Inflammatory macrophage (primary cell): ENCODE results near the gene FBXO30.
A peak's percentile ranks its signal among the peaks of the same experiment; 100 is the strongest.

Source experiments
- DNase-seq, 2 donors: peaks; one replicate each; pipeline ENCODE4 v3.0.0-alpha.2; 2020 to 2022

FBXO30 gene

DNA sequence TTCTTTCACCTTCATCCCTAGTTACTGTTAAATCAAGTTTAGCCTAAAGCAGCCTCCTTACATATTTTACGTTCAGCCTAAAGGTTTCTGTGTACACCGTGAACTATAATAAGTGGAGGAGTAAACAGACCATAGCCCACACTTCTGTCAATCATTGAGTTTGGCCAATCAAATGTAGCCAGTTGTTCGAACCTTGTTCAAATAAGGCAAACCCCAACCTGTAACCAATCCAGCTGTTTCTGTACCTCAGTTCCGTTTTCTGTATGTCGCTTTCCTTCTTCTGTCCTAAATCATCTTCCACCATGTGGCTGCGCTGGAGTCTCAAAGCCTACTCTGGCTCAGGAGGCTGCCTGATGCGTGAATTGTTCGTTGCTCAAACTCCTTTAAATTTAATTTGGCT lies 1.8 kb upstream of the FBXO30 start:
- no peak for DNase-seq

DNA sequence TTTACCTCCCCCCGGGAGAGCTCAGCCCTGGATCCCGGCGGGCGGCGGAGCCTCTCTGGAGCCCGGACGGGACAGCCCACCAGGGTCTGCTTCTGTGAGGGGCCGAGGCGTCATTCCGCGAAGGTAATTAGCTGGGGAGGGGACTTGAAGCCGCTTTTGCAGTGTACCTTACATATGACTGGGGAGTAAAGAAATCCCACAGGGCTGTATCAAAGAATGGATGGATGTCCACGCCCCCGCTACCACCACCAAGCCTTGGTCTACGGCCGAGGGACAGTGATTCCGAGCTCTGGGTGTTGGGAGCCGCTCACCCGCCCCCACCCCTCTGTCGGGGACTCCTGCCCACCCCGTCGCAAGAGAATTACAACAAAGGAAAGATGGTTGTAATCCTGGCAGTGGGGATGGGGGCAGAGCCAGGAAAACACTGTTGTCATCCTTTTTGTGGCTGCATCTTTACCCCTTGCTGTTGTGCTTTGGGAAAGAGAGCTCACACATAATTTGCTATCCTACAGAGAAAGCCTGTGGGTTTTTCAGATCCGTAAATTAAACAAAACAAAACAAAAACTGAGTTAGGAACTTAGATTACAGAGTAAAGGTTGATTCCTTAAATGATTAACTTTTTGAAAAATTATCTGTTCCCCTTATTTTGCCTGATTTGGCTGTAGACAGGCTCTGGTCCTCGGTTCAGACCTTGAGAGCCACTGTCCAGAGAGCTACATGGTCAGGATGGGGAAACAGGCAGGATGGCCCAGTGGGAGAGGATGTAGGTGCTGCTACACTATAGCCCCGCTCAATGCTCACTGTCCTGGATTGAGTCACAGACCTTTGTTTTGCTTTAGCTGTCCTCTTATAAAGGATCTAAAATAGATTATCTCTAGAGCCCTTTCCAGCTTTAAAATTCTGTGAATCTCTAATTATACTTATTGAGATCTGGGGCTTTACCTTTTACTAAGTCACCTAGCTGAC lies 997 bp upstream of the FBXO30 start:
- peak in 1 of 2 donors; percentile 4 for DNase-seq

DNA sequence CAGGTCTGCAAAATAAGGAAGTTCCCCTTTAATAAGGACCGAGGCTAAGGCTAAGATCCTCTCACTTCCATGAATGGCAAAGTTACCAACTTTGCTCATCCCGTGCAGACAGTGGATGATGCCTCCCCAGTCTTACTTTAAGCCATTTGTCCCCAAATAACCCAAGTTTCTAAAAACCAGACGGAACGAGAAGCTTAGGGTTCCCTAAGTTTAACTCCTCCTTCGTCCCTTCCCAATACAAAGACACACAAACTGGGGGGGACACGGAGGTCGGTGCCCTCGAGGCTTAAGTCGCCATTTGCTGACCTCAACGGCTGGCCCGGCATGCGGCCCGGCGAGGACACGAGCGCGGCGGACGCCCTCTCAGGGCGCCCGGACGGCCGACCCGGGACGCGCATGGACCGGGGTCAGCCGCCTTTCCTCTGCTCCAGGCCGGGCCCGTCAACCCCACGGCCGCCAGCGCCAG lies 527 bp downstream of the FBXO30 start:
- DNase-seq = peak; percentile 62 to 66

DNA sequence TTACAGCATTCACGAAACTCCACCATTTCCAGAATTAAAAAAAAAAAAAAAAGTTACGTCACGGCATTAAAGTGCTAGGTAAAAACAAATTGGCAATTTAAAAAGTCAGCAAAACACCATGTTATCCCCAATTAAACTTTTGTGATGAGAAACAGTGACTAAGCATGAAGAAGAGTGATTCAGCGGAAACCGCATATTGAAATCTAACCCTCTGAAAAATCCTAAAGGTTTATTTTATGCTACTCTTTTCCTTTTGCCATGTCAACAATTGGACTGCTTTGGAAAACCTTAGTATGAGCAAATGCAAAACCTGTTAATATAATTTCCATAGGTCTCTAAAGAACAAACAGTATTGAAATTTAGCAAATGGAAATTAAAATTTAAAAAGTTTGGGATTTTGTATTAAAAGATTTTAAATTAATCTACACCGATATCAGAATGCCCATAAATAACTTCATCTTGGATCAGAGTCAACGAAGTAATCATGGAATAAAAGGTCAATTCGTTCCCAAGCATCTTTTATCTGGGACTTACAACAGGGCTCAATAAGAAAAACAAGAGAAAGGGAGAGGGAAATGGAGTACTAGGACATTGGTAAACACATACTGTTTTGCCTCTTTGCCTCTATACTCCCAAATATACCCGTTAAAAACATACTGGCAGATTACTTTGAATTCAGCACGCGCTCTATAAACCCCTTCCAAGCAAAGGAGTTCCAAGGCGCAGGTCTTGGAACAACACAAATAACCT lies 1.1 kb downstream of the FBXO30 start:
- peak; percentile 7 to 35 for DNase-seq

DNA sequence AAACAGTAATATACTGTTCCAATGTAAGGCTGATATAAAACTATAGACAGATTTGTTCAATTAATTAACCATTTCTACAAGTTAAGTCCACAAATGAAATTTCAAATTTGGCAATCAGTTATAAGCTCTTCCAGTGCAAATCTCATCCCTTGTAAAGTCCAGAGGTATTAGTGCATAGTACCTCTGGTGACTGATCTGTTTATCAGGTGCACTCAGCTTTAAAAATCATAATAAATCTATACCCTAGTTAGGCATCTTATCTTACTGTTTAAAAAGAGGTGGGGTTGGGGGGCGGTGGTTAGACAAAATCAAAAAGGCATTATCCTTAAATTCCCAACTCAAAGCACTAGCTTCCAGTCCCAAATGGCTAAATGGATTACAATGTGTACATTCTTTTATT lies 2.9 kb downstream of the FBXO30 start:
- no peak for DNase-seq

DNA sequence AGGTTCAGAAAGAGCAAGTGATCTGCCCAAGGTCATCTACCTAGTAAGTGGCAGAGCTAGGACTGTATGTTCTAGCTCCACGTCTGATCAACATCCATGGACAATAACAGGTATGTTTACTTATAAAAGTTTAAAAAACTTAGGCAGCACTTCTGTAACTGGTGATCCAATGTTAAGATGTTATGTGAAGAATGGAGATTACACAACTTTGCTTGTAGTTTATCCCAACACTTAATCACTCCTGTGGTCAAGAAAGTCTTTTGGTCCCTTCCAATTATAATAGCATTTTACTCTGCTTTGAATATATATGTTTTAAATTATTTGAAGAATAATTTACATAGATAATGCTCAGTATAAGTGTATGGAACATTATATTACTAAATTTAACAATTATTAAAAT lies 4.8 kb downstream of the FBXO30 start:
- DNase-seq = no peak

DNA sequence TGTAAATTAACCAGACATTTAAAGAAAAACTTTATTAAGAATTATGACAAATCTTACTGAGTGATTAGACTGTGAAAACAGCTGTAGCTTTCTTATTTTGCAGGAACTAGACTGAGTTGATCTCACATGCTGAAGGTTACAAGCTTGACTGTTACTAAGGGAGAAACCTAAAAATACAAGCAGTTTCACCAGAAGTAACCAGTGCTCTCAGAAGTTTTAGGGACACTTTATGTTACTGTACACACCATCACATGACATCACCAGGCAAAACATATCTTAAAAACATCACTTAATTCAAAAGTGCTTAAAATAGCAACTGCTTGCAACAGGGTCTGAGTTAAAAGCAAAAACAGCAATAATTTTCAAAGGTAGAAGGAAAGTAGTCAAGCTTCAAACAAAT lies 5.4 kb downstream of the FBXO30 start:
- no peak for DNase-seq

DNA sequence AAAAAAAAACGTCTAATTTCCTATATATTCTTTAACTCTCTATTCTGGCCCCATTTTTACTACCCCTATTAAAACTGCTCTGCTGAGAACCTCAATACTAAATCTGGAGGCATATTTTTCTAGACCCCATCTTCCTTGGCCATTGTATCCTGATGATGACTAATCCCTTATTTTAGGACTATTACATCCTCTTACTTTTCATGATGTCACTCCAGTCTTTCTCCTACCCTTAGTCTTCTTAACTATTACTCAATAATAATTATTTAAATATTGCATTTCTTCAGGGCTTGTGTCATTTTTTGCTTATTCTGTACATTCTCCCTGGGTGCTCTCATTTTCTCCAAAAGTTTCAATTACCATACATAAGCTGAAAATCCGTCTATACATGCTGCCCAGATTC lies 6.4 kb downstream of the FBXO30 start:
- peak in 1 of 2 donors; percentile 7 for DNase-seq

DNA sequence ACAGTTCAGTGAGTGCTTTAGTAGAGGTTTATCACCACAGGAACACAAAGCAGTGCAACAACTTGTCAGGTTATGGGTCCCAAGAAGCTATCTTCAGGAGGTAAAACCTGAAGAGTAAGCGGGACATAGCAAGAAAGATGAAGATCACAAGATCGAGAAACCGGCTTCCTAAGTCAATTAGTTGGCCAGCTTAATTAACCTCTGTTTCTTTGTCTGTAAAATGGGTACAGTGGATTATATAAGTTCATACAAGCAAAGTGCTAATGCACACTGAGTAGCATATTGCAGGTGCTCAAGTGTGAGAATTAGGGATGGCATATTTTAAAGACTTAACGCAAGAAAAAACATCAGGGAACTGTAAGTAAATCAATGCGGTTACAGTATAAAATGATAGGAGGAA lies 12.5 kb downstream of the FBXO30 start:
- no peak for DNase-seq

DNA sequence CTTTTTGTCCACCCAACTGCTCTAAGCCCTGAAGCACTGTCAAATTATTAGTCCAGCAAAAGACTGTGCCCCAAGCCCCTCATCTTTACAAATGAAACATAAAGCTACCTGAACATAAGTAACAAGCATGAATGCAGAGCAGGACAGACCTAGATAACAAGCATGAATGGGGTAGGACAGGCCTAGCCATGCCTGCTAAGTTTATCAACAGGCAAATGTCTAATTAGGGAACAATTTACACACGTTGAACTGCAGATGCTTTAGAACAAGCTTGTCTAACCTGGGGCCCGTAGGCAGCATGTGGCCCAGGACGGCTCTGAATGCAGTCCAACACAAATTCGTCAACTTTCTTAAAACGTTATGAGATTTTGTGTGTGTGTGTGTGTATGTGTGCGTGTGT lies 13.6 kb downstream of the FBXO30 start:
- no peak for DNase-seq

DNA sequence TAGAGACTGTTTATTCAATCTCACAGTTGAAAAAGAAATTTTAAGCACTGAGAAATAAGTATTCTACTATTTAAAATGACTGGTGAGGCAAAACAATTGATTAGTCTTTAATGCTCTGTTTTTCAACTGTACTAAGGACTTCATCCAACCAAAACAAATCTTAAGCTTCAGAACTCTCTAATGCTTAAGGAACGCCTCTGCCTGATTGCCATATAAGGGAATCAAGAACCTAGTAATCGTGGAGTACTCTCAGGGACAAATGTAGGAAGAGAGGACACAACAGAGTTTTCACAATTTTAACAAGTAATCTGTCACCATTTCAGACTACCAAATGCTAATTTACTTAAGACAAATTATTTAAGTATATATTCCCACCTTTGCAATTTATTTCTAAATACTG lies 16.1 kb downstream of the FBXO30 start:
- no peak for DNase-seq

DNA sequence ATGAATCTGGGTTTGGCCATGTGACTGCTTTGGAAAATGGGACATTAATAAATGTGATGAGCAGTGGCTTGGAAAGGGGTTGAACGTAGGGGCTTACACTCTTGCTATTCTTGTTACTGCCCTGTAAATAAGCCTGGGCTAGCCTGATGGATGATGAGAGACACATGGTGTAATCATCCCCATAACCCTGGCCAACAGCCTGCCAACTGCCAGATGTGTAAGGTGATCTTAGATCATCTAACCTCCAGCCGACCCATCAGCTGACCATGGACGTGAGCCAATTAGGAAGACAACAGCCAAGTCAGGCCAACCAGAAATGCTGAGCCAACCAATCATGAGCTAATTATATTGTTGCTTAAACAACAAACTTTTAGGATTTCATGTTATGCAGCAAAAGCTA lies 25.2 kb downstream of the FBXO30 start:
- no peak for DNase-seq

DNA sequence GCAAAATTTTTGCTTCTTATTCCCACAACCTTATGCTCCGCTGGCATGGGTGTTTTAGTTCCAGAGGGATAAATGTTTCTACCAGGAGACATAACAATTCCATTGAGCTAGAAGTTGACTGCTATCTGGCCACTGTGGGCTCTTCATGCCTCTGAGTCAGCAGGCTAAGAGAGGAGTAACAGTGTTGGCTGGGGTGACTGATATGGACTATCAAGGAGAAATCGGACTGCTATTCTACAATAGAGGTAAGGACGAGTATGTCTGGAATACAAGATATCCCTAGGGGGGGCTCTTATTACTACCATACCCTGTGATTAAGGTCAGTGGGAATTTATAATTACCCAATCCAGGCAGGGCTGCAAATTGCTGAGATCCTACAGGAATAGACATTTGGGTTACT lies 26.9 kb downstream of the FBXO30 start:
- DNase-seq = no peak

DNA sequence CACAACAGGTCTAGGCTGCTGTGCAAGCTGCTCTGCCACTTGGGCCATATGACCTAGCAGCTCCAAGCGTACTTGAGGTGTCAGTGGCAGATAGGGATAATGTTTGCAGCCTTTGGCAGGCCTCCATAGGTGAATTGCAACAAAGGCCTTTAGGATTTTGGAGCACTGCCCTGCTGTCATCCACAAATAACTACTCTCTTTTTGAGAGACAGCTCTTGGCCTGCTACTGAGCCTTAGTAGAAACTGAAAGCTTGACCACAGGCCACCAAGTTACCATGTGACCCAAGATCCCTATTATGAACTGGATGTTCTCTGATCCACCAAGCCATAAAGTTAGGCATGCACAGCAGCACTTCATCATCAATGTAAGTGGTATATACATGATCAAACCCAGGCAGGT lies 29.9 kb downstream of the FBXO30 start:
- no peak for DNase-seq

DNA sequence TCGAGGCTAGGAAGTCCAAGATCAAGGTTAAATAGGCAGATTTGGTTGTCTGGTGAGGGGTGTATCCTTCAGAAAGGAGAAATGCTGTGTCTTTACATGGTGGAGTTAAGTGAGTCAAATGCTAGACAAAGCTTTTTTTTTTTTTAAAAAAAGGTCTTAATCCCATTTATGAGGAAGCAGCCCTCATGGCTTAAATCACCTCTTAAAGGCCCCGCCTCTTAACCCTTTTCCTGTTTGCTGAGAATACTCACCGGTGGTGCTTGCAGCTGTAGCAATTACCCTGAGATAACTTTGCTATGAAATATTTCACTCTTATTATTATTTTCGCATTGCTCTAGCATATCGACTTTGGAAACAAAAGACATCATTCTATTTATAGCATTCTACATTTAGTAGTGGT lies 30.8 kb downstream of the FBXO30 start:
- DNase-seq = no peak

DNA sequence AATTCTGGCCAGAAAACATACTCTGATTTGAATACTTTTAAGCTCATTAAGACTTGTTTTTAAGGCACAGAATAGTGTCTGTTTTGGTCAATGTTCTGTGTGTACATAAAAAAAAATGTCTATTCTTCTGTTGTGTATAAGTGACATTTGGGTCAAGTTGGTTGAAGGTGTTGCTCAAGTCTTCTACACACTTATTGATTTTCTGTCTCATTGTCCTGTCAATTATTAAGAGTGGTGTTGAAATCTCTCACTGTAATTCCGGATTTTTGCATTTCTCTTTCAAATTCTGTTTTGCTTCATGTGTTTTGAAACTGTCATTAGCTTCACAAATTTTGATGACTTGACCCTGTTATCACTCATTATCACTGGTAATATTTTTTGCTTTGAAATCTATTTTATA lies 41.7 kb downstream of the FBXO30 start:
- DNase-seq = no peak

DNA sequence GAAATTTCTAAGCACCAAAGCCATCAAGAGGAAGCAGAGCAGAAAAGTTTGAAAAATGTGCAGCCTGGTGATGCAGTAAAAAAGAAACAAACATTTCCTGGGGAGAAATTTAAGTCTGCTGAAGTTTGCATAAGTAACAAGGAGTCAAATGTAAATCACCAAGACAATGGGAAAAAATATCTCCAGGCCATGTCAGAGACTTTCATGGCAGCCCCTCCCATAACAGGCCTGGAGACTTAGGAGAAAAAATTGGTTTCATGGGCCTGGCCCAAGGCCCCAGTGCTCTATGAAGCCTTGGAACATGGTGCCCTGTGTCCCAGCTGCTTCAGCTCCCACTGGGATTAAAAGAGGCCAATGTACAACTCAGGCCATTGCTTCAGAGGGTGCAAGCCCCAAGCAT lies 49.1 kb downstream of the FBXO30 start:
- DNase-seq = no peak

DNA sequence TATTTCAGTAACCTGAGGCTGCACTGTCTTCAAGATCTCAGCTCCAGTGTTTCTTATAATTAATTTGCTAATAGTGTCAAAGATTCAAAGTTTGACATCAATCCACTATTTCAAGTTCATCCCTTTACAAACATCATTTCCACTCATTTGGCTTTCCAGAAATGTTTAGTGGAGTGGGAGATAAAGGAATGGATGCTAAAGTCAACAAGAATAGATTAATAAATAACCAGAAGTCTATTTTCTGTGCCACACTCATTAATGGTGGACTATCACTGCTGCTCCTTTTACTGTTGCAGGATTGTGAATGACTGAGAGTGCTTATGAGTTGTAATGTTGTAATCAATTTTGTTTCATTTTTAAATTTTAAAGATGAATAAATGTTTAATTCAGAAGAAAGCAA lies 50.9 kb downstream of the FBXO30 start:
- no peak for DNase-seq

DNA sequence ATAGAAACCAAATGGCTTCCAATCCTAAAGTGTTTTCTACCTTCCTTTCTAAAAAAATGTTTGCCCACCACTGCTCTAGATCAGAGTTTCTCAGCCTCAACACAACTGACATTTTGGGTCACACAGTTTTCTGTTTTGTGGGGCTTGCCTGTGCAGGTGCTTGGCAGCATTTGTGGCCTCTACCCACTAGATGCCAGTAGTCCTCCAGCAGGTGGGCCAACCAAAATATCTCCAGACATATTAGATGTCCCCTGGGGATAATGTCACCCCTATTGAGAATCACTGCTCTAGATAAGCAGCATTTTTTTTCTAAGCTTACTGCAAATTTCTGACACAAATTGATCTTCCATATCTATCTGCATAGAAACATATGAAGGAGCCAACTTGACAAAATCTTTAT lies 53.0 kb downstream of the FBXO30 start:
- no peak for DNase-seq

DNA sequence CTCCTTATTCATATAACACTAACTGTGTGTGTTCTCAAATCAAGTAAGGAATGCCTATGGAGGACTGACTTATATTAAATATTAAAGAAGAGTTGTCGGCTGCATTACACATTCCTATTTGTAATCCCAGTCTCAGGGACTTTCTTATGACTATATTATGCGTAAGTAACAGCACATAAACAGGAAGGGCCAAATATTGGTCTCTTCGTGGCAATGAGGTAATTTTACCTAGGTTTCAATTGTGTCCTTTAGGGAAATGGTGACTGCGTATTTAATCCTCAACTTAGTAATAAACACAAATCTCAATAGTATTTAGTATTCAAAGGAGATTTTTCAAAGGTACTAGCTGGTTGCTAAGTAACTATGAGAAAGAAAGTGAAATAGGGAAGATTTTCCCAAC lies 56.5 kb downstream of the FBXO30 start:
- DNase-seq = peak; percentile 16 to 24

DNA sequence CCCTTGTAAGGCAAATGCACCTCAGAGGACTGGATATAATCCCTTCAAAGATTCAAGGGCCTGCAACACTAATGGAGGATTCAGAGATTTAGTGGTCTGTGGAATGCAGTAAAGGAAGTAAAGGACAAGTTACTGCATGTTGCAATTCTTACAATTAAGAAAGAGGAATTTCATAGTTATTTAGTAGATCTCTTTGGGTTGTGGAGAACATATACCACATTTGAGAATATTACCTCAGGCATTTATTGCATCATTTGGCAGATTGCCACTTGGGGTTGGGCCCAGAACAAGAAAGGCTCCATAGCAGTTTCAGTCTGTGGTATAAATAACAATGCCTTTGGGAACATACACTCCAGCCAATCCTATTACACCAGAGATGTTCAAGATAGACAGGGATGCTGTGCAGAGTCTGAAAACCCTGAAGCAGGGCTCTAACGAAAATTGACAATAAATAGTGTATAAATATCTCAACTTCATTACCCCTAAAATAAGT lies 58.4 kb downstream of the FBXO30 start:
- peak; percentile 84 to 95 for DNase-seq

DNA sequence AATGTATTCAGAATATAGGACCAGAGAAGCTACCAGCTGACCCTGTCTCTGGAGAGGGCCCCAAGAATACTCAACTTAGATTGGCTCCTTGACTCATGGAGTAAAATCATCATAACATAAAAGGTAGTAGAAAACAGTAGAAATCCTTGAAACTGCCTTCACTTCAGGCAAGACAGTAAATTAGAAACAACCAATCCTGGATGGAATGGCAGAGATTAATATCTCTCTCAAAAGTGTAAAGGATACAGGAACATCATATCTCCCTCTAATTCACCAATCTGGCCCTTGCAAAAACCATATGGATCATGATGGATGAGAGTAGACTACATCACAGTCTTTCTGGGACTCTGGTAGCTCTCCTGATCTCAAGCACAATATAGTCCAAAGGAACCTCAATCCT lies 58.9 kb downstream of the FBXO30 start:
- no peak for DNase-seq

DNA sequence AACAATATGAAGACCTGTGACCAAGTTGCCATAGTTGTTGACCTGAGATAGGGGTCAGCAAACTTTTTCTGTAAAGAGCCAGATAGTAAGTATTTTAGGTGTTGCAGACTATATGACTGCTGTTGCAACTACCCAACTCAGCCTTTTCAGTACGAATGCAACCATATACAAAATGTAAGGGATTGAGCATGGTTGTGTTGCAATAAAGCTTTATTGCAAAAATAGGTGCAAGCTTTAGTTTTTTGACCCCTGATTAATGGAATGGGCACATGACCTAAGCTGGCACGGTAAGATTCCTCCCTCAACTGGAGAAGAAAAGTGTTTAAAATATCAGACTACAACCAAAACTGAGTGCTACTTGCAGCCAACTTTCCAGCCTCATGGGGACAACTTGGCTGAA lies 62.0 kb downstream of the FBXO30 start:
- no peak for DNase-seq

DNA sequence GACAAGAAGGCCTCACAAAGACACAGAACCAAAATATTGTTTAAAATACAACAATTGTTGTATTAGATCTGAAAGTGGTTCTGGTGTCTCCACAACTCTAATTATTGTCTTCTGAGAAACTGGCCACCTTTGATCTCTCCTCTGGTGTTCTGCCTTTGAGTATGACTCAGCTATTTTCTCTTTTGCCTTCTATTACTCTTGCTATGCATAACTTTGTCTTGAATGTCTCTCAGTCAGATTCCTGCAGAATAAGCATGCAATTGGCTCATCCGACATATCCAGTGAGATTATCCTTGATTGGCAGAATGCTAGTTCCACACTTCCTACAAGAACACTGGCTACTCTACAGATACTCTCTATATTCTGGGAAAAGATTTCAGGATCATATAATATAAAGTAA lies 65.0 kb downstream of the FBXO30 start:
- peak; percentile 14 to 17 for DNase-seq
